Measurements from ENCODE around the gene SEMA3A. TPM values are rescaled to one million over a fixed set of nuclear protein-coding genes. Genes with fewer than 3 reads are reported as not detected.

Gene SEMA3A
- total and polyA plus RNA-seq, 7 donors: 0.23 to 83.8 (median 50.1) TPM

GRCh38 chr7:84144480-84144879, 50.1 kb downstream of the SEMA3A start:
- no peaks in the 10 kb centered on the region for H3K9me3 ChIP-seq
- no peak overlapping the region for H3K4me3 ChIP-seq
- H3K27ac ChIP-seq: peak overlapping the region in 1 of 4 donors; percentile 24
- intact Hi-C loops (cut with DNase I): no loop called here
- TF ChIP-seq CTCF (IDR thresholded peaks at IDR 0.05) (no peak), POLR2AphosphoS5 (IDR thresholded peaks at IDR 0.05) (no peak), EP300 (IDR thresholded peaks at IDR 0.05) (no peak), POLR2A (IDR thresholded peaks at IDR 0.05) (no peak)
- peaks cover 0 to 72% (median 38%) of the 10 kb centered on the region in 4 donors for H3K4me1 ChIP-seq
- WGBS, 2 donors: 90% methylated on average over 3 of the region's 3 CpGs
- H3K36me3 ChIP-seq: no peaks in the 10 kb centered on the region
- no peaks in the 10 kb centered on the region for H3K27me3 ChIP-seq
- DNase-seq: no peak

GRCh38 chr7:84142726-84143125, 51.9 kb downstream of the SEMA3A start:
- WGBS, 2 donors: 83 to 87% methylated on average over 3 of the region's 3 CpGs
- intact Hi-C loops (cut with DNase I): no loop called here
- TF ChIP-seq CTCF (IDR thresholded peaks at IDR 0.05) (no peak), EP300 (IDR thresholded peaks at IDR 0.05) (no peak), POLR2A (IDR thresholded peaks at IDR 0.05) (no peak), POLR2AphosphoS5 (IDR thresholded peaks at IDR 0.05) (no peak)
- Histone ChIP-seq H3K4me3 (no peak overlapping the region), H3K36me3 (no peaks in the 10 kb centered on the region), H3K9me3 (no peaks in the 10 kb centered on the region), H3K4me1 (peaks cover 0 to 72% (median 40%) of the 10 kb centered on the region in 4 donors), H3K27ac (peak overlapping the region in 1 of 4 donors; percentile 7), H3K27me3 (no peaks in the 10 kb centered on the region)
- DNase-seq: no peak

- Histone ChIP-seq H3K4me1 (peaks cover 0 to 55% (median 22%) of the 10 kb centered on the region in 4 donors), H3K4me3 (no peak overlapping the region), H3K27me3 (no peaks in the 10 kb centered on the region), H3K9me3 (no peaks in the 10 kb centered on the region), H3K36me3 (no peaks in the 10 kb centered on the region), H3K27ac (peak overlapping the region in 1 of 4 donors; percentile 26)
- 79 to 88% methylated on average over 2 of the region's 2 CpGs for WGBS, 2 donors
- intact Hi-C loops (cut with DNase I): no loop called here
- no peak for DNase-seq
- TF ChIP-seq POLR2A (IDR thresholded peaks at IDR 0.05) (no peak), CTCF (IDR thresholded peaks at IDR 0.05) (no peak), EP300 (IDR thresholded peaks at IDR 0.05) (no peak), POLR2AphosphoS5 (IDR thresholded peaks at IDR 0.05) (no peak)
These were observed 54.4 kb downstream of the SEMA3A start for GRCh38 chr7:84139986-84140729.

- no peak for DNase-seq
These were observed 56.2 kb downstream of the SEMA3A start for GRCh38 chr7:84138411-84138810.

More at GRCh38 chr7:84138411-84138810, 56.2 kb downstream of the SEMA3A start:
- Histone ChIP-seq H3K4me3 (peak overlapping the region in 1 of 4 donors; percentile 17), H3K36me3 (no peaks in the 10 kb centered on the region), H3K4me1 (peaks cover 0 to 42% (median 13%) of the 10 kb centered on the region in 4 donors), H3K9me3 (no peaks in the 10 kb centered on the region), H3K27ac (peak overlapping the region in 2 of 4 donors; percentile 7 to 26), H3K27me3 (no peaks in the 10 kb centered on the region)
- intact Hi-C loops (cut with DNase I): no loop called here
- WGBS, 2 donors: 63 to 65% methylated on average over 3 of the region's 3 CpGs
- TF ChIP-seq POLR2A (IDR thresholded peaks at IDR 0.05) (no peak), EP300 (IDR thresholded peaks at IDR 0.05) (no peak), POLR2AphosphoS5 (IDR thresholded peaks at IDR 0.05) (no peak), CTCF (IDR thresholded peaks at IDR 0.05) (no peak)

Measured in sigmoid colon (tissue), 7 donors.